Measurements from ENCODE around the gene CCDC51. TPM values are rescaled to one million over a fixed set of nuclear protein-coding genes. Genes with fewer than 3 reads are reported as not detected.
A peak's percentile ranks its signal among the peaks of the same experiment; 100 is the strongest.
"Not testable (repeated sequence)": the region's sequence is repeated elsewhere in the genome, so short reads cannot be mapped to it uniquely, and the experiment has no call there.

CCDC51 gene, protein sequence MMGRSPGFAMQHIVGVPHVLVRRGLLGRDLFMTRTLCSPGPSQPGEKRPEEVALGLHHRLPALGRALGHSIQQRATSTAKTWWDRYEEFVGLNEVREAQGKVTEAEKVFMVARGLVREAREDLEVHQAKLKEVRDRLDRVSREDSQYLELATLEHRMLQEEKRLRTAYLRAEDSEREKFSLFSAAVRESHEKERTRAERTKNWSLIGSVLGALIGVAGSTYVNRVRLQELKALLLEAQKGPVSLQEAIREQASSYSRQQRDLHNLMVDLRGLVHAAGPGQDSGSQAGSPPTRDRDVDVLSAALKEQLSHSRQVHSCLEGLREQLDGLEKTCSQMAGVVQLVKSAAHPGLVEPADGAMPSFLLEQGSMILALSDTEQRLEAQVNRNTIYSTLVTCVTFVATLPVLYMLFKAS
- total RNA-seq, result 18.6 and 20.2 TPM in 2 replicates
- 29.3 and 31.4 TPM in 2 replicates for polyA plus RNA-seq

DNA sequence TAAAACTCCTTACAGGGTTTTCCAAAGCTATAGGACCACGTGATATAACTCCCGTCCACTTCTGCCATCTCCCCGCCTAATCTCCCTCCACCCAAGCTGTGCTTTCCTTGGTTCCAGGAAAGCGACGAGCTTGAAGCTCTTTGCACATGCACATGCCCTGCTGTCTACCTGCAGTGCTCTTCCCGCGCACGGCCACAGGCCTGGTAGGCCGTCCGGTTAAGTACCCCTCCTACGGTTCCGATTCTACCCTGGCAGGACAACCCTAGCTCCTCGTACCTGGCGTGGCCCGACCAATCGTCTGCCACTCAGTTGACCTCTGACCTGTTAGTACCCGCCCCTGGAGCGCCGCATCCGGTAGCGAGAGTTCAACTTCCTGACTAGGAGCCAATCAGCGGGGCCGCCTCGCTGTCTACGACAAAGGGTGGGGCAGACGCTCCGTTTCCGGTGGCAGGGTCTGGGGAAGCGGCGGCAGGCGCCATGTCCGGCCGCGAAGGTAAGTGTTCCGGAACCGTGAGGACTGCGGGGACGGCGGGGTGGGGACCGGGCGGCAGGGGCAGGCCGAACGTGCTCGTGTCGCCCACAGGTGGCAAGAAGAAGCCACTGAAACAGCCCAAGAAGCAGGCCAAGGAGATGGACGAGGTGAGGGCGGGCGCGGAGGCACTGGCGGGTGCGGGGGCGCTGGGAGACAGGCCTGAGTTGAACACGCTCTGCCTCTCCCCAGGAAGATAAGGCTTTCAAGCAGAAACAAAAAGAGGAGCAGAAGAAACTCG lies at the start of gene CCDC51, which contains the start of gene TMA7:
Gene CCDC51 (minus strand): TSS at position 300 of the 770 bp plus-strand sequence. CDS start 4,991 bp downstream, outside the sequence.
Gene TMA7 (plus strand): TSS at position 438 of the 770 bp plus-strand sequence. CDS start 40 bp downstream, at position 478.
- Histone ChIP-seq H3K27me3 (no peaks in the 10 kb centered on the region), H3K9me3 (ENCODE audit: low read depth) (no peaks in the 10 kb centered on the region), H3K36me3 (peaks cover 3% of the 10 kb centered on the region), H3K4me1 (ENCODE audit: low read depth) (peaks cover 9% of the 10 kb centered on the region), H3K4me3 (peak within 1 kb of the TSS; percentile 73), H3K27ac (peak within 1 kb of the TSS; percentile 84)
- TF ChIP-seq, protein P1, sequence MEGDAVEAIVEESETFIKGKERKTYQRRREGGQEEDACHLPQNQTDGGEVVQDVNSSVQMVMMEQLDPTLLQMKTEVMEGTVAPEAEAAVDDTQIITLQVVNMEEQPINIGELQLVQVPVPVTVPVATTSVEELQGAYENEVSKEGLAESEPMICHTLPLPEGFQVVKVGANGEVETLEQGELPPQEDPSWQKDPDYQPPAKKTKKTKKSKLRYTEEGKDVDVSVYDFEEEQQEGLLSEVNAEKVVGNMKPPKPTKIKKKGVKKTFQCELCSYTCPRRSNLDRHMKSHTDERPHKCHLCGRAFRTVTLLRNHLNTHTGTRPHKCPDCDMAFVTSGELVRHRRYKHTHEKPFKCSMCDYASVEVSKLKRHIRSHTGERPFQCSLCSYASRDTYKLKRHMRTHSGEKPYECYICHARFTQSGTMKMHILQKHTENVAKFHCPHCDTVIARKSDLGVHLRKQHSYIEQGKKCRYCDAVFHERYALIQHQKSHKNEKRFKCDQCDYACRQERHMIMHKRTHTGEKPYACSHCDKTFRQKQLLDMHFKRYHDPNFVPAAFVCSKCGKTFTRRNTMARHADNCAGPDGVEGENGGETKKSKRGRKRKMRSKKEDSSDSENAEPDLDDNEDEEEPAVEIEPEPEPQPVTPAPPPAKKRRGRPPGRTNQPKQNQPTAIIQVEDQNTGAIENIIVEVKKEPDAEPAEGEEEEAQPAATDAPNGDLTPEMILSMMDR (IDR thresholded peaks at IDR 0.05; ENCODE audit: low read depth, low read length), result no peak
- DNase-seq (ENCODE audit: low read depth in 1 of 2, low spot score in 1 of 2), result peak; percentile 96 to 98

DNA sequence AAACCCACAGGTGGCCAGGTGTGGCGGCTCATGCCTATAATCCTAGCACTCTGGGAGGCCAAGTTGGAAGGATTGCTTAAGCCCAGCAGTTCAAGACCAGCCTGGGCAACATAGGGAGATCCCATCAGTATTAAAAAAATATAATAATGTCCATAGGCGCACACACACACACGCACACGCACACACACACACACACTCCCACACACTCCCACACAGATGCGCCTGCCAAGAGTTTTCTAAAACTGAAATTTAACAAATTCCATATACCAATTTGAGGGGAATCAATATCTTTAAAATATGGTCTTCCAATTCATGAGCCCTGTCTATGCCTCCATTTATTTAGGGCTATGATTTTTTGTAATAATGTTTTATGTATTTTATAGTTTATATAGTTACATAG lies 47.0 kb upstream of the CCDC51 start:
- Histone ChIP-seq H3K4me1 (ENCODE audit: low read depth) (no peaks in the 10 kb centered on the region), H3K27ac (no peak overlapping the region), H3K36me3 (no peaks in the 10 kb centered on the region), H3K4me3 (no peak overlapping the region), H3K27me3 (no peaks in the 10 kb centered on the region), H3K9me3 (ENCODE audit: low read depth) (no peaks in the 10 kb centered on the region)
- DNase-seq (ENCODE audit: low read depth in 1 of 2, low spot score in 1 of 2), result no peak
- TF ChIP-seq, protein P1 (IDR thresholded peaks at IDR 0.05; ENCODE audit: low read depth, low read length), result no peak

DNA sequence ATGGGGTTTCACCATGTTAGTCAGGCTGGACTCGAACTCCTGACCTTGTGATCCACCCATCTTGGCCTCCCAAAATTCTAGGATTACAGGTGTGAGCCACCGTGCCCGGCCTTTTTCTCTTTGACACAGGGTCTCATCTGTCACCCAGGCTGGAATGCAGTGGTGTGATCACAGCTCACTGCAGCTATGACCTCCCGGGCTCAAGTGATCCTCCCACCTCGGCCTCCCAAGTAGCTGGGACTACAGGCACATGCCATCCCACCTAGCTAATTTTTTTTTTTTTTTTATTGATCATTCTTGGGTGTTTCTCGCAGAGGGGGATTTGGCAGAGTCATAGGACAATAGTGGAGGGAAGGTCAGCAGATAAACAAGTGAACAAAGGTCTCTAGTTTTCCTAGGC lies 42.9 kb upstream of the CCDC51 start:
- H3K4me1 ChIP-seq (ENCODE audit: low read depth); DNase-seq (ENCODE audit: low read depth in 1 of 2, low spot score in 1 of 2); H3K4me3 ChIP-seq; H3K27ac ChIP-seq; H3K27me3 ChIP-seq; H3K9me3 ChIP-seq (ENCODE audit: low read depth); H3K36me3 ChIP-seq: not testable (repeated sequence)

DNA sequence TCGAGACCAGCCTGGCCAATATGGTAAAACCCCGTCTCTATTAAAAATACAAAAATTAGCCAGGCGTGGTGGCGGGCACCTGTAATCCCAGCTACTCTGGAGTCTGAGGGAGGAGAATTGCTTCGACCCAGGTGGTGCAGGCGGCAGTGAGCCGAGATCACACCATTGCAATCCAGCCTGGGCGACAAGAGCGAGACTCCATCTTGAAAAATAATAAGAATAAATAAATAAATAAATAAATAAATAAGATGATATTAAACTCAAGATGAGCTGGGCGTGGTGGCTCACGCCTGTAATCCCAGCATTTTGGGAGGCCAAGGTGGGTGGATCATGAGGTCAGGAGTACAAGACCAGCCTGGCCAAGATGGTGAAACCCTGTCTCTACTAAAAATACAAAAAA lies 41.0 kb upstream of the CCDC51 start:
- not testable (repeated sequence) for H3K4me3 ChIP-seq; H3K36me3 ChIP-seq; H3K27me3 ChIP-seq; H3K4me1 ChIP-seq (ENCODE audit: low read depth); H3K27ac ChIP-seq; H3K9me3 ChIP-seq (ENCODE audit: low read depth); DNase-seq (ENCODE audit: low read depth in 1 of 2, low spot score in 1 of 2)

DNA sequence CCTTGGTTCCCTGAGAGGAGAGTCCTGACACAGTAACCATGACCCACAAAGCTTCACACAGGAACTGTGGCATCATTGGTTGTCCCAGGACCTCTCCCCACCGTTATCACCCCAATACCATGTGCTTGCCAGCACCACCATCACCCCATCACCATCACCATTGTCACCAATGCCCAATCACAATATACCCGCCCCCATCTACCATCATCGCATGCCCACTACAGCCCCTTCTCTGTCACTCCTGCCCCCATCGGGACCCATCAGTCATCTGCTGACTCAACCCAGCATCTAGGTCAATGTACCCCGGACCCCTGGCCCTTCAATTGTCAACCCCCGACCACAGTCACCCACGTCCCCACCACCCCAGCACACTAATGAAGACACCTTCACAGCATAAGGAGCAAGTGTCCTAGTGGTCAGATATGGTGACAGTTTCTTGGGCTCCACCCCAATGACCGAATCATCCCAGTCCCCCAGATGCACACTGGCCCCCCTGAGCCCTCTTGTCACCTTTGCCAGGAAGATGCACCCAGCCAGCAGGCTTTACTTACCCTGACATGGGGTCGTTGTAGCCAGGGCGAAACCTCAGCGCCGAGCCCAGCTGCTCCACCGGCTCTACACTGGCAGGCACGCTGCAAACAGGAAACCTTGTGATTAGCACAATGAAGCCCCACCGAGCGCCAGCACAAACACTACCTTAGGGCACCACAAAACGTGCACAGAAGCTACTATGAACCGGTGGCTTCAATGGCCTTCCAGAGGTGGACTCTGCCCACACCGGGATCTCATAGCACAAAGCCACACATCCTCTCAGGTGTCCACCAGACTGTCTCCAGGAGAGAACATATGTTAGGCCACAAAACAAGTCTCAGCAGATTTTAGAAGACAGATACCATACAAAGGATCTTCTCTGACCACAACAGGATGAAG lies 39.0 kb upstream of the CCDC51 start:
- peaks cover 5% of the 10 kb centered on the region for H3K4me1 ChIP-seq (ENCODE audit: low read depth)
- no peaks in the 10 kb centered on the region for H3K27me3 ChIP-seq
- TF ChIP-seq, protein P1 (IDR thresholded peaks at IDR 0.05; ENCODE audit: low read depth, low read length), result no peak
- no peaks in the 10 kb centered on the region for H3K9me3 ChIP-seq (ENCODE audit: low read depth)
- no peak overlapping the region for H3K27ac ChIP-seq
- no peak for DNase-seq (ENCODE audit: low read depth in 1 of 2, low spot score in 1 of 2)
- H3K36me3 ChIP-seq, result no peaks in the 10 kb centered on the region
- no peak overlapping the region for H3K4me3 ChIP-seq

DNA sequence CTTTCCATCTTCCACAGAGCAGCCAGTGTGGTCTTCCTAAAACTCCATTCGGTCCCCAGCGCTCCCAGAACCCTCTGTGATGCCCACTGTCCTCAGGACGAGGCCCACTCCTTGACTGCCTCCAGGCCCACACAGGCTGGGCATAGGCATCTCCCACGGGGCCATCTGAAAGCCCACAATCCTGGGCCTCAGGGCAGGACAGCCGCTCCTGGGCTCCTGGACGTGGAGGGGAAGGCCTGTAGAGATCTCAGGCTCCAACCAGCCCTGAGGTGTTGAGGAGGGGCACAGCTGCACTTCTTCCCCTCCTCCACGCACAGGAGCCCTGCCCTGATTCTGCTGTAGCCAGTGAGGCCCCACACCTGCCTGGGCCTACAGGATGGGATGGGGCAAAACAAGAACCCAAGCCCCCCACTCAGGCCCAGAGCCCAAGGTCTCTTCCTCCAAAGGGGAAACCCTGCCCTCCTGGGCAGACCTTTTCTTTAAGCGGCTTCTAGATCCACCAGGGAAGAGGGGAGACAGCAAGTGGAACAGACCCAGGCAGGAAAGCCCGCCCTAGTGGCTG lies 38.1 kb upstream of the CCDC51 start:
- Histone ChIP-seq H3K9me3 (ENCODE audit: low read depth) (no peaks in the 10 kb centered on the region), H3K36me3 (no peaks in the 10 kb centered on the region), H3K27me3 (no peaks in the 10 kb centered on the region), H3K4me1 (ENCODE audit: low read depth) (peaks cover 11% of the 10 kb centered on the region), H3K4me3 (no peak overlapping the region), H3K27ac (no peak overlapping the region)
- TF ChIP-seq, protein P1 (IDR thresholded peaks at IDR 0.05; ENCODE audit: low read depth, low read length), result no peak
- no peak for DNase-seq (ENCODE audit: low read depth in 1 of 2, low spot score in 1 of 2)
